Upper lobe of left lung (tissue), 6 donors: ENCODE measurements around the gene RAP1B. TPM values are rescaled to one million over a fixed set of nuclear protein-coding genes. Genes with fewer than 3 reads are reported as not detected.
"Not testable (repeated sequence)": the region's sequence is repeated elsewhere in the genome, so short reads cannot be mapped to it uniquely, and the experiment has no call there.

Experiments
- ATAC-seq, 2 donors: fragments of 200-7000 bp; cut with Tn5 transposase; one replicate each; pipeline ENCODE4 v1.9.1; 2022; ENCODE audit warnings: mild to moderate bottlenecking in 2 of 2, moderate library complexity in 2 of 2; ENCODE audit not compliant: low FRiP score in 2 of 2
- DNase-seq, 2 donors: peaks; one replicate each; pipeline ENCODE4 v3.0.0-alpha.2; 2019 to 2020
- H3K27ac ChIP-seq, 4 donors: fragments of 200-600 bp; sonication (generic); one replicate each; pipeline ENCODE4 v1.5.1; 2016 to 2019
- H3K27me3 ChIP-seq, 4 donors: fragments of 200-600 bp; sonication (generic); one replicate each; pipeline ENCODE4 v1.5.1; 2017 to 2019
- H3K36me3 ChIP-seq, 4 donors: fragments of 200-600 bp; sonication (generic); one replicate each; pipeline ENCODE4 v1.5.1; 2016 to 2019
- H3K4me1 ChIP-seq, 4 donors: fragments of 200-600 bp; sonication (generic); one replicate each; pipeline ENCODE4 v1.5.1; 2018 to 2019
- H3K4me3 ChIP-seq, 4 donors: fragments of 200-600 bp; sonication (generic); one replicate each; pipeline ENCODE4 v1.5.1; 2017 to 2019; ENCODE audit warnings: mild to moderate bottlenecking in 2 of 4, moderate library complexity in 1 of 4
- H3K9me3 ChIP-seq, 4 donors: fragments of 200-600 bp; sonication (generic); one replicate each; pipeline ENCODE4 v1.5.1; 2018 to 2019
- CTCF ChIP-seq, 6 experiments: fragments of 450-650 bp in 4 of 6; fragments of 200-600 bp in 2 of 6; sonication (generic) in 2 of 6; IDR thresholded peaks; one replicate each; pipeline ENCODE4 v1.5.1; 2016 to 2019; ENCODE audit warnings: antibody characterized with exemption in 6 of 6
- EP300 ChIP-seq, 4 donors: sonication (generic); formaldehyde crosslinking; IDR thresholded peaks; one replicate each; pipeline ENCODE4 v1.5.1; 2017; ENCODE audit warnings: antibody characterized with exemption in 4 of 4, control low read depth in 2 of 4
- POLR2A ChIP-seq, 4 donors: fragments of 450-650 bp; IDR thresholded peaks; one replicate each; pipeline ENCODE4 v1.5.1; 2016 to 2017; ENCODE audit warnings: antibody characterized with exemption in 4 of 4, mild to moderate bottlenecking in 2 of 4
- POLR2AphosphoS5 ChIP-seq, 2 donors: sonication (generic); formaldehyde crosslinking; IDR thresholded peaks; one replicate each; pipeline ENCODE4 v1.5.1; 2017; ENCODE audit warnings: antibody characterized with exemption in 2 of 2
- WGBS, 2 donors: methylation state at CpG; one replicate each; pipeline ENCODE4 v1.1.5; 2017 to 2018; 5-methylcytosine and 5-hydroxymethylcytosine counted together
- total RNA-seq, 6 donors: library from RNA; depleted of rRNA in 4 of 6; stranded (reverse); fragments of >200 nt in 4 of 6; gene quantifications; one replicate each; pipeline versions ENCODE4 v1.1.0 to v1.2.1, GENCODE V29; 2016 to 2021
- donor health status: DM: no; HTN: no; CAD: no; lungs with moderate emphysema.
- donor health status: DM: no; HTN: yes; CAD: no; lungs with severe emphysema.

Gene RAP1B
- total RNA-seq, 6 donors from 2014 or later = 135 to 208 (median 162) TPM

GRCh38 chr12:68671179-68671578 lies 60.5 kb downstream of the RAP1B start:
- no peak for ATAC-seq
- H3K4me1 ChIP-seq = peaks cover 0 to 13% (median 8%) of the 10 kb centered on the region in 4 donors
- TF ChIP-seq EP300 (IDR thresholded peaks at IDR 0.05) (no peak), CTCF (IDR thresholded peaks at IDR 0.05) (no peak), POLR2A (IDR thresholded peaks at IDR 0.05) (no peak), POLR2AphosphoS5 (IDR thresholded peaks at IDR 0.05) (no peak)
- no peaks in the 10 kb centered on the region for H3K9me3 ChIP-seq
- 80 to 98% methylated on average over 4 of the region's 4 CpGs for WGBS, 2 donors
- no peak overlapping the region for H3K4me3 ChIP-seq
- no peak for DNase-seq
- no peak overlapping the region for H3K27ac ChIP-seq
- no peaks in the 10 kb centered on the region for H3K36me3 ChIP-seq
- H3K27me3 ChIP-seq = no peaks in the 10 kb centered on the region

- DNase-seq (no peak), ATAC-seq (no peak)
- Histone ChIP-seq H3K36me3 (no peaks in the 10 kb centered on the region), H3K27me3 (no peaks in the 10 kb centered on the region), H3K9me3 (no peaks in the 10 kb centered on the region), H3K4me3 (no peak overlapping the region), H3K4me1 (peaks cover 0 to 16% (median 9%) of the 10 kb centered on the region in 4 donors), H3K27ac (no peak overlapping the region)
- 77 to 78% methylated on average over 4 of the region's 4 CpGs for WGBS, 2 donors
- no peak for TF ChIP-seq POLR2A (IDR thresholded peaks at IDR 0.05)
- no peak for TF ChIP-seq POLR2AphosphoS5 (IDR thresholded peaks at IDR 0.05)
- TF ChIP-seq EP300 (IDR thresholded peaks at IDR 0.05) = no peak
- no peak for TF ChIP-seq CTCF (IDR thresholded peaks at IDR 0.05)
These were observed 63.1 kb downstream of the RAP1B start for GRCh38 chr12:68673788-68674187.

GRCh38 chr12:68674376-68674775 lies 63.7 kb downstream of the RAP1B start:
- Histone ChIP-seq H3K36me3 (no peaks in the 10 kb centered on the region), H3K4me3 (no peak overlapping the region), H3K4me1 (peaks cover 0 to 16% (median 9%) of the 10 kb centered on the region in 4 donors), H3K9me3 (no peaks in the 10 kb centered on the region), H3K27ac (no peak overlapping the region), H3K27me3 (no peaks in the 10 kb centered on the region)
- TF ChIP-seq EP300 (IDR thresholded peaks at IDR 0.05) (no peak), POLR2AphosphoS5 (IDR thresholded peaks at IDR 0.05) (no peak), CTCF (IDR thresholded peaks at IDR 0.05) (no peak), POLR2A (IDR thresholded peaks at IDR 0.05) (no peak)
- no peak for DNase-seq
- ATAC-seq = no peak

- ATAC-seq (peak in 1 of 2 donors; percentile 19), DNase-seq (peak in 1 of 2 donors; percentile 52)
- Histone ChIP-seq H3K9me3 (no peaks in the 10 kb centered on the region), H3K4me1 (peaks cover 0 to 16% (median 9%) of the 10 kb centered on the region in 4 donors), H3K4me3 (no peak overlapping the region), H3K36me3 (no peaks in the 10 kb centered on the region), H3K27ac (peak overlapping the region in 2 of 4 donors; percentile 45 to 58), H3K27me3 (no peaks in the 10 kb centered on the region)
- WGBS, 2 donors = 18 to 36% methylated on average over 5 of the region's 5 CpGs
- TF ChIP-seq CTCF (IDR thresholded peaks at IDR 0.05) = no peak
- no peak for TF ChIP-seq POLR2AphosphoS5 (IDR thresholded peaks at IDR 0.05)
- no peak for TF ChIP-seq EP300 (IDR thresholded peaks at IDR 0.05)
- no peak for TF ChIP-seq POLR2A (IDR thresholded peaks at IDR 0.05)
These were observed 64.6 kb downstream of the RAP1B start for GRCh38 chr12:68675101-68675842.

GRCh38 chr12:68676854-68677253 lies 66.2 kb downstream of the RAP1B start:
- H3K4me1 ChIP-seq = peaks cover 0 to 16% (median 9%) of the 10 kb centered on the region in 4 donors
- not testable (repeated sequence) for ATAC-seq, H3K9me3 ChIP-seq, H3K27me3 ChIP-seq, H3K36me3 ChIP-seq, H3K4me3 ChIP-seq, DNase-seq
- peak overlapping the region in 2 of 4 donors; percentile 11 to 58 for H3K27ac ChIP-seq
- WGBS, 2 donors = 92 to 99% methylated on average over 5 of the region's 5 CpGs
